HG02588 (cell line): ENCODE measurements around the gene OSBPL6.
"Not testable (repeated sequence)": the region's sequence is repeated elsewhere in the genome, so short reads cannot be mapped to it uniquely, and the experiment has no call there.

Source experiments
- ATAC-seq: cut with Tn5 transposase; IDR thresholded peaks from one replicate; pipeline ENCODE4 v1.9.1; 2021; ENCODE audit warnings: mild to moderate bottlenecking, moderate library complexity; ENCODE audit not compliant: unreplicated experiment

The OSBPL6 gene

DNA sequence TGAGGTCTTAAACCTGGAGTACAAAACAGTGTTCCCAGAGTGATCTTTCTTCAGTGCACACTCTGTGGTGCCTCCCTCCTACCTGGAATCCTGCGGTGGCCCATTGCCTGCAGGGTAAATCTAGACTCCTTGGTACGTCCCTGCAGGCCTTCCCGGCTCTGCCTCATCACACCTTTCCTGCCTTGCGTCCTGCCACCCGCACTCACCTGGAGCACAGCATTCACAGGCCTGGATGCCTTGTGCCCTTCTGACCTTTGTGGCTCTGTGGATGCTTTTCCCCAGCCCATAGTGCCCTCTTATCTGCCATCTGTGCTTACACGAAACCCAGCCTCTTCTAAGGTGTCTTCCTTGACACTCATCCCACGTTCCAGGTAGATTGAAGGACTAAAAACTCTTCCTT is 194.0 kb downstream of the OSBPL6 start:
- no peak for ATAC-seq

DNA sequence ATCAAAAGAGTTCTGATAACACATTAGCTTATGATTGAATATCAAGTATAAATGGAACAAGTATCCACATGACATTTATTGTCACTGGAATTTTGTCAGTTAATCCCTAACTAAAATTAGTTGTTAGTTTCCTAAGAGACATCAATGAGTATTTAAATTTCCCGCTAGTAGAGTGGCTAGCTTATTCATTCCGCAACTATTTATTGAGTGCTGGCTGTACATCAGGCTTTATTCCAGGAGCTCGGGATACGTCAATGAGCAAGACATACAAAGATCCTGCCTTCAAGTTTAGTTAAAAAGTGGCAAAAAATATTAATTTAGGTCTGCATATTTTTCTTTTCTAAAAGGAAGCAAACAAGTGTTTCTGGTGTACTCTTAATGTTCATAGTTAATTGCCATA is 197.4 kb downstream of the OSBPL6 start:
- ATAC-seq, result no peak

DNA sequence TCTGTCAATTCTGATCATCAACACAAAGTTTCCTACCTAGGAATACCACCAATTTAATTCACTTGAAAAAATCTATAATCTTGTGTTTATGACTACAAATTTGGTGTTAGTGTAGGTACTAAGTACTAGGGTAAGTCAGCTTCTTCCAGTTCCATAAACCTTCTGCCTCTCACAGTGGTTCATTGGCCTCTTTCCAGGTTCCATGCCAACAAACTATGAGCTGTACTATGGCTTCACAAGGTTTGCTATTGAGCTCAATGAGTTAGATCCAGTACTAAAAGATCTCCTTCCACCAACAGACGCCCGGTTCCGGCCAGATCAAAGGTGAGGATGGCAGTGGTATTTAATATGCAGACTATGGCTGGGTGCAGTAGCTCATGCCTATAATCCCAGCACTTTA is 197.9 kb downstream of the OSBPL6 start:
- no peak for ATAC-seq

DNA sequence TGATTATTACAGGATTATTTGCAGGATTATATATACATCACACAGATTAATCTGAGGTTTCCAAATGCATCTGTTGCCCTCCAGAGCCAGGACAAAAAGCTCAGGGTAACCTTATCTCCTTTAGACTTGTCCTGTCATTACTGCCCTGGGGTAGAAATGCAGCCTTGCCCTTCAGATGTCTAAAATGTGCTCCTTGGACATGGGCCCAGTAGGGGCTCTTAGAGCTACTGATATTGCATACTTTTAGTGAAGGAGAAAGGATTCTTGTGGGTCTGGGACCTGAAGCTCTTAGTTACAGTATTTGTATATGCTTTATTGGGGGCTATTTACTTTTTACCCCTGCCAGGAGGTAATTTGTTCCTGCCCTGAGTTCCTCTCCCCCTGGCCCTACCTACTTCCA is 200.5 kb downstream of the OSBPL6 start:
- ATAC-seq, result no peak

DNA sequence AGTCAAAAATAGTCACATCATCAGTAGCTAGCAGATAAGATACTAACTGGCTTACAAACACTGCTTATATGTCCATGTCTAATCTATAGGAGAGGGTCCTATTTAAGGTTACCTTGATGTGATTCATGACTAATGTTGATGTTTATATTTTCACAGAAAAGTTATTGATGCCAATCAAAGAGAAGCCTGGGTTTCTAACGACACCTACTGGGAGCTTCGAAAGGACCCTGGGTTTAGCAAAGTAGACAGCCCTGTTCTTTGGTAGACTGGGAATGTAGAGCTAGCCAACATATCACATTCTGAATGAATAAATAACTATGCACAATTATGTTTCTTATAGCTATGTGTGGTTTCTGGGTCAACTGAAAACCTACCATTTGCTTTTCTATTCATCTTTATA is 201.0 kb downstream of the OSBPL6 start:
- no peak for ATAC-seq

DNA sequence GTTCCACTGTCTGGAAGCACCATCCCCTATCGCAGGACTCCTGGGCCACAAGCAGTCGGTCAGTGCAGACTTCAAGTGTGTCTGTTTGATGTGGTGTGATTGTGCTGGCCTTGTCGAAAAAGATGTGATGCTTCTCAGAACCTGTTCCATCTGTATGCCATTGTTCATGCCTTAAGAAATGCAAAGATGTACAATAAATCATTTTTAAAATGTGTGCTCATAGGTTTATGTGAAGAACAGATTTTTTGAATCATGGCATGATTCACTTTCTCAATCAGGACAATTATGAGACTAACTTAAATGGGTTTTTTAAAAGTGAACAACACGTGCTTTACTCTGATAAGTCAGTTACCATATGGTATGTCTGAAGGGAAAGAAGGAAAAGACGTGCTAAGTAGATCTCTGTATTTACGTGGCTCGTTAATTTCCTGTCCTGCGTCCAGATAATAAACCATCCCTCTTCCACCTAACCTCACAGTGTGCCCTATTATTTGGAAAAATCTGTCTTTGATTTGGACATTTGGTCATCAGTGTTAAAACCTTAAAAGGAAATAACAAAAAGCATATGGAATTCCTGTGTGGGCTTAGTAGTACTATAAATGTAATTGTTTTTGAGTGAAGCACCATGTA is 201.7 kb downstream of the OSBPL6 start:
- no peak for ATAC-seq

DNA sequence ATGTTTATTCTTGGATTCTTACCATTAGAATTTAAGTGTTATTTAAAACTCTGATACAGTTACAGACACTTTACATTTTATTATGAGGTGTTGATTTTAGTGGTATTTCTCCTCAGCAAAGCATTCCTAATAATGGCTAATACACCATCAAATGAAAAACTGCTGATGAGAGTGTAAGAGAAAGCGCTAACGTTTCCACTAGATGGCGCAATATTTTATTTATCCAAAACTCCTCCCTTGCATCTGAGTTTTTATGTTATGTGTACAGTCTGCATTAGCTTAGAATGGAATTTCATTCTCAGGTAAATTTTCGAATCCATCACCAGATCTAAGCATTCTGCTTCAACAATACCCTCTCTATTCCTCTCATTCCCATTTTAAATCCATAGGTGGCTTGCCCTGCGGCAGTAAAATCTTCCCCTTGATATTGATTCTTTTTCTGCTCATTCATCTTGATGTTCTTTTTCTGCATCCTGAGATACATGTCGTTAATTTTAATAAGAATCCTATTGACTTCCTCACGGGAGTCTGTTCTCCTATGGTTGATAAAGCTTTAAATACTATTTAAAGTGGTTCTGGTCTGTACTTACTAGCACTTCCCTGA is 202.8 kb downstream of the OSBPL6 start:
- ATAC-seq, result peak; percentile 90

DNA sequence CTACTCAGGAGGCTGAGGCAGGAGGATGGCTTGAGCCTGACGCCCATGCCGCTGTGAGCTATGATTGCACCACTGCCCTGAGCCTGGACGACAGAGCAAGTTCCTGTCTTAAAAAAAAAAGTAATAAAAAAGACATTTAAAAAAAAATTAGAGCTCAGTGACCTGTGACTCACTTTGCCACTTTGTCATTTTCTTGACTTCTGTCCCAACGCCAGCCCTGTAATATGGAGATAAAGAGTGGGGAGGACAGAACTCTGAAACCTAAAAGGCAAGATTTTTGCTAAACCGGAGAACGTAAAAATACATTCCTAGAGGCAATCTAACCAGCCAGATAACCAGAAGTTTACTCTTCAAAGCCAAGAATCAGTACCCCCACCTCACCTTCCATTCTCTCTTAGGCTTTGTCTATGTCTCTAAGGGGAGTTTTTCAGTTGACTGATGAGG is 207.7 kb downstream of the OSBPL6 start:
- ATAC-seq, result no peak

DNA sequence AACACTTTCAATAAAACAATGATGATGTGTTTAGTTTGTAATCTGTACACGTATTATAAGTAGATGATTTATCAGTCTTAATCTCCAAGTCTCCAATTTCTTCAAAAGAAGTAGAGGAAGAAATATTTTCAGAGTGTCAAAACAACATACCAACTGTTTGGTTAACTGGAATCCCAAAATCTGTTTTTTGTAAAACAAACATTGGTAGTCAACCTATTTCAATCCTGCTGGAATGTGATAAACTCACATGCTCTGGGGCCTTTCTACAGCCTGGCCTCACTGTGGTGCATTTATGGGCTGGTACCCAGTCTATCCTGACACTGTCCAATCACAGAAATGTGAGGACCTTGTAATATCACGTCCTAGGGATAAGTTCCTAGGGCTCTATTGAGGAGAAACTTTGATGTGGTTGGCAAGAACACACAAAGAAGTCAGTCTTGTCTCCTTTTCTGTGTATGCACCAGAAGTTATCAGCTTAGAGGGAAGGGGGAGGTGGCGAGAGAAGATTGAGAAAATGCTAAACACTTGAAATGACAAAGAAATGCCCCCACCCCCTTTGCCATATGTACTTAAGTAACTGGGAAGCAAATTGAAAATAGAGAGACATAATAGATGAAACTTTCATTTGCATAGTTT is 209.5 kb downstream of the OSBPL6 start:
- peak; percentile 48 for ATAC-seq

DNA sequence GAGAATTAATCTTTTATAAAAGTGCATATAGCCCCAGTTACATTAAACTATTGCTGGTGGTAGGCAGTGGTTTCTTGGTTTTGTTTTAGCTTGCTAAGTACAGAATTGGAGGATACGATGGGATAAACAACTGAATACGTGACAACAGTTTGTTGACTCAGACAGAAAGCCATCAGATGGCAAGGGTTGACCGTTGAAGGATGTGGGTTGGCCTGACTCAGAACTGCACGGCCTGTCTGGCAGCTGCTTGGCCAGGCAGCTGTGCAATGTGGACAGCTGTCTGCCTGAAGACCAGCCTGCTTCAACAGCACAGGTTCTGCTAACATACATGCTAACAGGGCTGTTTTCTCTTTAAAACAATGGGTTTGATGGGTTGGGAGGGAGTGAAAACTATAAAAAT is 210.1 kb downstream of the OSBPL6 start:
- peak; percentile 100 for ATAC-seq

DNA sequence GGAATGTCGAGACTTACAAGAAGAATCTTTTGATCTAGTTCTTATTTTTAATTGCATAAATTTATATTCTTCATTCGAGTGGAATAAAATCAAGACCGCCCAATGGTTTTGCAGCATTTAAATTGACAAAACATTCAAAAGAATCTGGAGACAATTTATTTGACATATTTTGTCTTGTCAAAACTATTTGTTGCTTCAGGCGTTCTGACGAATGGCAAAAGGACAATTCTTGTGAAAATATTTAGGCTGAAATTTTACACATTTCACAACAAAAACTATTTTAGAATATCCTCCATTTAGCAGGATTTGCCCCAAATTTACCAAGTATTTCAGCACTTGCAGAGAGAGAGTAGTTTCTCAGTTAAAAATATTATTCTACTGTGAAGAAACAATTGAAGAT is 214.9 kb downstream of the OSBPL6 start:
- ATAC-seq, result no peak

DNA sequence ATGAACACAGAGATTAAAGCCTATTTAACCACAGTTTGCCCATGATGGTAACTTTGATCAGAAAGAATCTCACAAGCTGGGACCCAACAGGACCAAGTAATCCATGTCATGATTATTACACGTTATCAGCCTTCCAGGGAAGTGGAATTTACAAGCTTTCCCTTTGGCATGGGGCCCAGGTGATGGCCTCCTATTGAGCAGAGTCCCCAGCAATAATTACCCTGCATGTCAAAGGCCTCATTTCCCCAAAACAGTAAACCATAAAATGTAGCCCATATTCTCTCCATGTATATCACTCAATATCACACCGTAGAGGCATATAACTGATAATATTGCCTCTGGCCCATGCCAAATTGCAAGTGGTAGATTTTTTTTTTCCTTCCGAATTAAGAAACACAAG is 217.7 kb downstream of the OSBPL6 start:
- no peak for ATAC-seq

DNA sequence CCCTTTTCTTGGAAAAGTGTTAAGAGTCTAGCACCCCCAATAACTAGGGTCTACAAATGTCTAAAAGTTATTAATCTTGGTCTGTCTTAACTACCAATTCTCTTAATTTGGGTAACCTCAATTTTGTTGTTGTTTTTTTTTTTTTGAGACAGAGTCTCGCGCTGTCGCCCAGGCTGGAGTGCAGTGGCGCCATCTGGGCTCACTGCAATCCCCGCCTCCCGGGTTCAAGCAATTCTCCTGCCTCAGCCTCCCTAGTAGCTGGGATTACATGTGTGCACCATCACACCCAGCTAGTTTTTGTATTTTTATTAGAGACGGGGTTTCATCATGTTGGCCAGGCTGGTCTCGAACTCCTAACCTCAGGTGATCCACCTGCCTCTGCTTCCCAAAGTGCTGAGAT is 218.1 kb downstream of the OSBPL6 start:
- ATAC-seq, result not testable (repeated sequence)

DNA sequence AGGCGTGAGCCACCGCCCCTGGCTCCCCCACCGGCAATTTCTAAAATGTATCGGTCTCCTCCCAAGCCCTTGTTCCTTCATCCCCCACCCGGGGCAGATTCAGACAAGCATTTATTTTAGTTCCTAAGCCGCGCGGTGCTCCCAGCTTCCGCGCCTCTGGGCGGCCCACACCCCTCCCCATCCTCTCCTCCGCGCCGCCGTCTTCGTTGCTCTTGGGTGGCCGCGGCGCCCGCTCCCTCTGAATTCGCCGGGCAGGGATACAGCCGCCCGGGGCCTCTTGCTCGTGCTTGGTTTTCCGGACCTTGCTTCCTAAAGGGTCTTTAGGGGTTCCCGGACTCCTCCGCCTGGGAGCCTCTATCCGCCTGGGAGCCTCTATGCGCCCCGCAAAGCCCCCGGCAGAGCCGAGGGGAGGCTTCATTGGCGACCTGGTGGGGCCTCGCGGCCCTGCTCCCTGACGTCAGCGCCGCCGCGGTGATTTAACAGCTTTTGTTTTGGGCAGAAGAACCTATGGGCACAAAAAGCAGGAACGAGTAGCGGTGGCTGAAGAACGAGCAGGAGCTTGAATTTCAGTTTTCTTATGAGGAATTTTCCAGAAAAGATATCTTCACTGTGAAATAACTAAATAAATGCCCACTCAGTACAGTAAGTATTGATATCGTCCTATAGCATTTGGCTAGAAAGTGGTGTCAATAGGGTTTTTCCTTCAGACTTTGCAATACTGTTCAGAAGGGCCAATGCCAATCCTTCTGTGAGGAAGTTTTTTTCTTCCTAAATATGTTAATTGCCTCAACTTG is 219.4 kb downstream of the OSBPL6 start:
- peak; percentile 81 for ATAC-seq

DNA sequence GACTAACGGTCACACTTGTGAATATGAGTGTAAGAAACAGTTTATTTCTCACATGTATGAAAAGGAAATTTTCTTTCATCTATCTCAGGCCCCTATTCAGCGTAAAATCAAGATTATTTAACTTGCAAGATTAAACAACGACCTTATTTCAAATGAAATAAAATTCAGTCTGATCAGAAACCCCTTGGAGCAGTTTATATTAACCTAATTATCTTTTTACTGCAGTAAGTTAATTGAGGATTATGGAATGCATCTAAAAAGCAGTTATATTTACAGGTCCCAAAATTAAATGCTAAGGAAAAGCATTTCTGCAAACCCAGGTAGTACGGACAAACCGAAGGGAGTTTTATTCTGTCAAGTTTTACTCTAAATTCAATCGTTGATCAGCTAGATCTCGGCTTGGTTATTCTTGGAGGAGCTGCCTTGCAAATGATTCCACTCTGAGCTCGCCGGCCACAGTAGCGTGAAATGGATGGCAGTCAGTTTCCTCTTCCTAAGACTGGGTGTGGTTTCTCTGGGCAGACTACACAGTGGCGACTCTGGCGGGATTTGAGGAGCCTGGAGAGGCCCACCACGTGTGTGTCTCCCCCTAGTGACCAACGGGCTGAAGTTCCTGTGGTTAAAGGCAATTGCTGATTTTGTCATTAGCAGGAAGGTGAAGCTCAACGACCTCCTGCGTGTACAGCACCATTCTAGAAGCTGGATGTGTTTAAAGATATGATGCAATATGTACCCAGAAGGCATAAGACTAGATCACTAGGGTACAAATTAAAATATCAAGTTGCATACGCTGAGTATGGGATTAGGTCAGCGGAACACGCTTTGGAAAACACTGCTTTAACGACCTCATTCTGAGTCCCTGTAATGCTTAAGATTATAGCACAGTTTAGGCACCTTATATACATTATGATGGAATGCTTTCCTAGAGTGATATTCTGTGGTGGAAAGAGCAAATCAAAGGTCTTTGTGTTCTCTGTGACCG is 220.2 kb downstream of the OSBPL6 start:
- ATAC-seq, result peak; percentile 78

DNA sequence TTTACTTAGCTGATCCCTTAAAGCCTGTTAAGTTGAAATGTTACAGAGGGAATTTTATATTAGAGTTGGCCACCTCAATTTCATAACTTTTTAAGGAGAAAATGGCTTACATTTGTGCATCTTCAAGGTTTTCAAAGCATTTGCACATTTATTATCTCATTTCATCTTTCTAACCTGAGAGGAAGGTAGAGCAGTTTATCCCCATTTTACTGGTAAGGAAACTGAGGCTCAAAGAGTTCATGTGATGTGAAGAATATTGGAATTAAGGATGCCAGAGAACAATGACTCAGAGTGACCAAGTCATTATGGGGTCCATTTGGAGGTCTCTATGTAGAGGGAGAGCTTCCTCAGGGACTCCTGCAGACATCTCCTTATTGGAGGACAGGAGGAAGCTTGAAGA is 221.7 kb downstream of the OSBPL6 start:
- no peak for ATAC-seq

DNA sequence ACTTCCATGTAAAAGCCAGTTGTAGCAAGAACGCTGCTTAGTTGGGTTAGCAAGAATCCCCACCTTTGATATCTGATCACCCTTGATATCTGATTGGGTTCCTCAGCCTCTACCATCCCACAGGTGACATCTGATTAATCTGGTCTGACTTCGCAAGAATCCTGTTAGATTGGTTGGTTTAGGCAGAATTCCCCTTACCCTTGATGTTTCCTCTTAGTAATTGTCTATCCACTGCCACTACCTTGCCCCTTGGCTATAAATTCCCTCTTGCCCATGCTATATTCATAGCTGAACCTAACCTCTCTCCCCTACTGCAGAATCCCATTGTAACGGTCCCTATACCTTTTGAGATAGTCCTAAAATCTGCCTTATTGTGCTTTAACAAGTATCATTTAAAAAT is 223.6 kb downstream of the OSBPL6 start:
- no peak for ATAC-seq

DNA sequence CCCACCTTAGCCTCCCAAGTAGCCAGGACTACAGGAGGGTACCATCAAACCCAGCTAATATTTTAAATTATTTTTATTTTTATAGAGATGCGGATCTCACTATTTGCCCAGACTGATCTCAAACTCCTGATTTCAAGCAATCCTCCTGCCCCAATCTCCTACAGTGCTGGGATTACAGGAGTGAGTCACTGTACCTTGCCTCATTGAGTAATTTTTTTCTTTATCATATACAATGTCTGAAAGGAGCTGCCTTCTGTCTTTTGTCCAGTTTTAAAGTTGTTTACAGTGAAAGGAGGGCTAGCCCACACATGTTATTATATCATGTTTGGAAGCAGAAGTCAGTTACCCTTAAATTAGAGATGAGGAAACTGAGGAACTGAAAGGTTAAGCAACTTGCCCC is 224.1 kb downstream of the OSBPL6 start:
- ATAC-seq, result no peak

DNA sequence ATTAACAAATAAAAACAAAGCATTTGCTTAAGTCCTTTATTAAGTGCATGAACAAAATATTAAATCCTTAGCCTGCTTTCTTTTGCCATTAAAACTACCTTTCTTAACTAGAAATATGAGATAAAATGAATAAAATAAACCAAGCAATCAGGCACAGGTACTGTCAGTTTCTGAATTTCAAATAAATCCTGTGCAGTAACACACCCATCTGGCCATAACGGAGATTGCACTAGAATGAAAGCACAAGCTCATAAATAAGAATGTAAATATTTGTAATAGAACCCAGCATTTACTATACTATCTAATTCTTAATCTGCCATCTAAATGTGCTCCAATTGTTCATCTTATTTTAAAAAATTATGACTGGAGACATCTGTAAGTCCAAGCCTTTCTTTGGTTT is 224.8 kb downstream of the OSBPL6 start:
- ATAC-seq, result no peak

DNA sequence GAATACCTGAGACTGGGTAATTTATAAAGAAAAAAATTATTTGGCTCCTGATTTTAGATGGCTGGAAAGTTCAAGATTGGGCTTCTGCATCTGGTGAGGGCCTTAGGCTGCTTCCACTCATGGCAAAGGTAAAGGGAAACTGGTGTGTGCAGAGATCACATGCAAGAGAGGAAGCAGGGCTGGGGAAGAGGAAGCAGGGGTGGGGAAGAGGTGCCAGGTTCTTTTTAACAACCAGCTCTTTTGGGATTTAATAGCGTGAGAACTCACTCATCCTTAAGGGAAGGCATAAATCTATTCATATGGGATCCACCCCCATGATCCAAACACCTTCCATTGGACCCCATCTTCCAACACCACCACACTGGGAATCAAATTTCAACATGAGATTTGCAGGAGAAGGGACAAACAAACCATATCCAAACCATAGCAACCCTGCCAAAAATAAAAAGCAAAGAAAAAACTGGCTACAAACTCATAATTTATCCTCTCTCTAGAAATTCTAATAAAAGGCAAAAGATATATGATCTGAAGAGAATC is 226.2 kb downstream of the OSBPL6 start:
- ATAC-seq, result no peak
